Kidney tubule cell (primary cell): Measurements from ENCODE around the gene CCNT2.
"Not testable (repeated sequence)": the region's sequence is repeated elsewhere in the genome, so short reads cannot be mapped to it uniquely, and the experiment has no call there.

Experiments
- DNase-seq: peaks from one replicate; pipeline ENCODE4 v3.0.0-alpha.2; 2018; ENCODE audit warnings: low spot score

CCNT2 gene

GRCh38 chr2:134919341-134920210 is 954 bp downstream of the CCNT2 start:
- DNase-seq, result peak; percentile 38

DNA sequence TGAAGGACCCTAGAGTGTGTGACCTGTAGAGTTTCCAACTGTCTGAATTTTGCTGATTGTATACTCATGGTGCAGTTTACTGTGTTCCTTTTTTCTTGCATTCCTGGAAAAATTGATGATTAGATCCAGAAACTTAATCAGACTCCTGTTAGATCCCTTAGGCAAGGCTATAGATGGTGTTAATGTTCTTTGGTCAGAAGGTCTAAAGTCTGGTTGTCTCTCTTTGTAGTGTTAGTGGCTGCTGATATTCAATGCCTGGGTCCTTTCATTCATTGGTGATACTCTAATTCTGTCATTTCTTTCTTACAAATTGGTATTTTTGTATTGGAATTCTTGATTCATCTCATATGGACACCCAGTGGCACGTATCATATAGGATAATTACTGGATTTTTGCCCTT is 6.3 kb downstream of the CCNT2 start:
- DNase-seq, result no peak

GRCh38 chr2:134926231-134926931 is 7.8 kb downstream of the CCNT2 start:
- peak; percentile 10 for DNase-seq

GRCh38 chr2:134927195-134927594 is 8.6 kb downstream of the CCNT2 start:
- DNase-seq, result peak; percentile 34

- peak; percentile 71 for DNase-seq
Measured at GRCh38 chr2:134932864-134933526, 14.4 kb downstream of the CCNT2 start.

- DNase-seq, result no peak
Measured at GRCh38 chr2:134933732-134934131, 15.1 kb downstream of the CCNT2 start.

DNA sequence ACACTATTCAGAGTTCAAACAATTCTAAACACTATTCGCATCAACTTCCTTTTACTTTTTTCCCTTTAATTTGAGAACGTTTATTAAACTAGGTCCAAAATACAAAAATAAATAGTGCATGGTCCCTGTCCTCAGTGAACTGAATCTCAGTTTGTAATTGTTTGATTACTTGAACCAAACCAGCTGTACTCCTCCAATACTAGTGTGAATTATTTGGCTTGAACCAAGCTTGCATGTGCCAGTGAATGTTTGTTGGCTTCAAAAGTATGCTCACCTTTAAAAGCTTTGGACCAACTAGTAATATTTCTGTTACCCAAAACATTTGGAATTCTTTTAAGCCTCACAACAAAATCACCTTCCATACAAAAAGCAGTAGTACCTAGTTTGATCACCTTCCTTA is 15.5 kb downstream of the CCNT2 start:
- DNase-seq, result no peak

- peak; percentile 28 for DNase-seq
Measured at GRCh38 chr2:134934641-134935040, 16.0 kb downstream of the CCNT2 start.

- DNase-seq, result no peak
Measured at GRCh38 chr2:134936691-134937090, 18.1 kb downstream of the CCNT2 start.

DNA sequence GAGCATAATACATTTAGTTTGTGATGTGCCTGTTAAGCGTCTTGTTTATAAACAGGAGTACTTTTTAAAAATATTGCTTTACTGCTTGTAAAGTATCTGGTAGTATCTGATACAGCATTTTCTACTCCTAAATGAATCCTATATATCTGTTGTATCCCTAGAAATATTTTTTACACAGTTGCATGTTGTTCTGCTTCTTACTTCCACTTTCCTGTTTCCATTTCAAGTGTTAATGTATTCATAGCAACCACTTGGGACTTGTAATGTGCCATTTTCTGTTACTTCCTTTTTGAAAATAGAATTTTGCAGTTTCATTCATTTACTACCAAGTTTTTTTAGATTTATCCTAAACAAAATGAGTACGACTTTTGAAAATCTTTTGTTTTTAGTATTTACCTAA is 24.9 kb downstream of the CCNT2 start:
- DNase-seq, result no peak

DNA sequence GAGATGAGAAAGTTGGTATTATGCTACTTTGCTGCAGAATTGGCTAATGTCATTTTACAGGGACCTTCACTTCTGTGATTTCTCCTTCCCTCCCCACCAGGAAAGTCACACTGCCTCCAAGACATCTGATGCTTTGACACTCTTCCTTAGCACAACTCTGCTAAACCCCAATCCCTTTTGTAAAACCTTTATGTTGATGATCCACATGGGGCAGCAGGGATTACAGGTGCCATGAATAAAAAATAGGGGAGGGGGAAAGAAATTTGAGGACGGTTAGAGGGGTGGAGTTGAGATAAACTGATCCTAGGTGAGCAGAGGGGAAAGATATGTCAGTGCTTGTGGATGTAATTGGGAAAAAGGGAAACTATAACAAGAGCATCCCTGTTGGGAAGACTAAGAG is 26.4 kb downstream of the CCNT2 start:
- DNase-seq, result no peak

- no peak for DNase-seq
Measured at GRCh38 chr2:134946073-134946472, 27.5 kb downstream of the CCNT2 start.

- DNase-seq, result no peak
Measured at GRCh38 chr2:134949981-134950708, 31.5 kb downstream of the CCNT2 start.

GRCh38 chr2:134950886-134951285 is 32.3 kb downstream of the CCNT2 start:
- no peak for DNase-seq

- no peak for DNase-seq
Measured at GRCh38 chr2:134952608-134953007, 34.0 kb downstream of the CCNT2 start.

GRCh38 chr2:134954065-134954464 is 35.4 kb downstream of the CCNT2 start:
- no peak for DNase-seq

DNA sequence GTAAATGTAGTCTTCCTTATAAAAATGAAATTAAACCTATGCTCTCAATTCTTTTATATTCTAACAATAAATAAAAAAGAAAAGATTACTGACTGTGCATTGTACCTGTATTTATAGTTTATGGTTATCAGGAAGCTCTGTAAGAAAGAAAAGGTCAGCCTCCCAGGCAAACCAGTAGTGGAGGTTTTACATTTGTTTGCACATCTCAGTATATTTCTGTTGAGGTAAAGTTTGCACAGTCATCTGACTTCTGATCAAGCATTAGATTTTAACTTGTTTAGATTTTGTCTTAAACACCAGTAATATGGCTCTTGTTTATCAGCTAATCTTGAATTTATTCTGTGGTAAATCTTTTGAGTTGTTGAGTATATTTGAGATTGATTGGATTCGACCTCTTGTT is 37.1 kb downstream of the CCNT2 start:
- no peak for DNase-seq

GRCh38 chr2:134957477-134957876 is 38.9 kb downstream of the CCNT2 start:
- DNase-seq, result no peak

DNA sequence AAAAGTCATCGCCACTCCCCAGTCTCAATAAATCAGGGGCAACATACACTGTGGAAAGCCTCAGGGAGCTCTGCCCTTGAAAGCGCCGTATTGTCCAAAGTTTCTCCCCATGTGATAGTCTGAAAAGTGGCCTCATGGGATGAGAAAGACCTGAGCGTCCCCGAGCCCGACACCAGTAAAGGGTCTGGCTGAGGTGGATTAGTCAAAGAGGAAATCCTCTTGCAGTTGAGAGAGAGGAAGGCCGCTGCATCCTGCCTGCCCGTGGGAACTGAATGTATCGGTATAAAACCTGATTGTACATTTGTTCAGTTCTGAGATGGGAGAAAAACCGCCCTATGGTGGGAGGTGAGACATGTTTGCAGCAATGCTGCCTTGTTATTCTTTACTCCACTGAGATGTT is 48.5 kb downstream of the CCNT2 start:
- DNase-seq, result not testable (repeated sequence)

GRCh38 chr2:134973241-134974138 is 54.9 kb downstream of the CCNT2 start:
- DNase-seq, result no peak
